HG02943 (cell line): ENCODE data around the gene IFIT3.
"Not testable (repeated sequence)": the region's sequence is repeated elsewhere in the genome, so short reads cannot be mapped to it uniquely, and the experiment has no call there.

ENCODE experiments used
- ATAC-seq: cut with Tn5 transposase; IDR thresholded peaks from one replicate; pipeline ENCODE4 v1.9.1; 2021; ENCODE audit warnings: mild to moderate bottlenecking, low read depth, moderate library complexity; ENCODE audit not compliant: unreplicated experiment

Gene IFIT3

GRCh38 chr10:89331487-89332122, 3.8 kb downstream of the IFIT3 start:
- not testable (repeated sequence) for ATAC-seq

GRCh38 chr10:89332123-89332633, 4.4 kb downstream of the IFIT3 start:
- peak; percentile 36 for ATAC-seq

- no peak for ATAC-seq
Observed at GRCh38 chr10:89335226-89335625, 7.4 kb downstream of the IFIT3 start.

GRCh38 chr10:89336241-89336640, 8.4 kb downstream of the IFIT3 start:
- ATAC-seq = no peak

GRCh38 chr10:89337484-89337883, 9.7 kb downstream of the IFIT3 start:
- ATAC-seq = no peak

GRCh38 chr10:89338713-89339112, 10.9 kb downstream of the IFIT3 start:
- ATAC-seq = no peak

GRCh38 chr10:89339875-89340274, 12.1 kb downstream of the IFIT3 start:
- ATAC-seq = no peak

GRCh38 chr10:89341649-89342048, 13.9 kb downstream of the IFIT3 start:
- no peak for ATAC-seq

GRCh38 chr10:89342206-89342958, 14.6 kb downstream of the IFIT3 start:
- no peak for ATAC-seq

- ATAC-seq = no peak
Observed at GRCh38 chr10:89343089-89343767, 15.4 kb downstream of the IFIT3 start.

GRCh38 chr10:89344156-89344555, 16.4 kb downstream of the IFIT3 start:
- ATAC-seq = no peak

- ATAC-seq = no peak
Observed at GRCh38 chr10:89345367-89346000, 17.7 kb downstream of the IFIT3 start.

- no peak for ATAC-seq
Observed at GRCh38 chr10:89346405-89347254, 18.8 kb downstream of the IFIT3 start.

GRCh38 chr10:89347701-89348457, 20.1 kb downstream of the IFIT3 start:
- ATAC-seq = no peak

- ATAC-seq = no peak
Observed at GRCh38 chr10:89348481-89348880, 20.7 kb downstream of the IFIT3 start.

- no peak for ATAC-seq
Observed at GRCh38 chr10:89348975-89349374, 21.2 kb downstream of the IFIT3 start.

- not testable (repeated sequence) for ATAC-seq
Observed at GRCh38 chr10:89350631-89351315, 23.0 kb downstream of the IFIT3 start.

GRCh38 chr10:89351412-89351779, 23.6 kb downstream of the IFIT3 start:
- peak; percentile 73 for ATAC-seq
